K562 (cell line): ENCODE measurements around the gene DMXL1.

ENCODE experiments used
- CTCF ChIP-seq, 3 experiments: IDR thresholded peaks in 2 of 3; conservative IDR thresholded peaks in 1 of 3; 2 replicates each; pipeline ENCODE4 v1.5.1; 2011 to 2012; ENCODE audit warnings: low read length in 3 of 3, mild to moderate bottlenecking in 3 of 3, control low read depth in 2 of 3, improper control_type of control experiment in 1 of 3, inconsistent platforms in 1 of 3, low read depth in 1 of 3, mixed read lengths in 1 of 3, moderate library complexity in 1 of 3; ENCODE audit not compliant: insufficient read depth in 2 of 3
- SAP30 ChIP-seq: fragments of 200-600 bp; sonication (generic); IDR thresholded peaks from 2 replicates; pipeline ENCODE4 v1.6.1; 2012; ENCODE audit warnings: borderline replicate concordance, low read depth, mild to moderate bottlenecking, moderate library complexity, low read length, control low read depth, inconsistent platforms; ENCODE audit not compliant: insufficient read depth, poor library complexity, severe bottlenecking

GRCh38 chr5:119037496-119038215 is 33.2 kb upstream of the DMXL1 start:
- no peak for TF ChIP-seq CTCF (IDR thresholded peaks at IDR 0.05 in 2 of 3, conservative IDR thresholded peaks at IDR 0.05 in 1 of 3; ENCODE audit: insufficient read depth in 2 of 3, low read depth in 1 of 3, low read length in 3 of 3)
- TF ChIP-seq SAP30 = no peak
